NT2/D1 (cell line): ENCODE data around the gene ATP4B.
A peak's percentile ranks its signal among the peaks of the same experiment; 100 is the strongest.

Experiments
- DNase-seq: peaks from one replicate; pipeline ENCODE4 v3.0.0-alpha.2; 2011; ENCODE audit warnings: low read depth, low spot score
- H3K27me3 ChIP-seq: 2 replicates; pipeline ENCODE4 v1.6.0; 2011; ENCODE audit warnings: mild to moderate bottlenecking; ENCODE audit not compliant: insufficient read length, insufficient read depth
- H3K36me3 ChIP-seq: 2 replicates; pipeline ENCODE4 v1.6.1; 2011; ENCODE audit warnings: mild to moderate bottlenecking, low read length, mixed read lengths; ENCODE audit not compliant: insufficient read depth, insufficient read length
- H3K4me1 ChIP-seq: 2 replicates; pipeline ENCODE4 v1.5.1; 2011; ENCODE audit not compliant: insufficient read depth, insufficient read length
- H3K4me3 ChIP-seq: 2 replicates; pipeline ENCODE4 v1.5.1; 2011; ENCODE audit warnings: low read depth; ENCODE audit not compliant: insufficient read length
- H3K9ac ChIP-seq: 2 replicates; pipeline ENCODE4 v1.6.0; 2011; ENCODE audit warnings: low read depth; ENCODE audit not compliant: insufficient read length
- H3K9me3 ChIP-seq: 2 replicates; pipeline ENCODE4 v1.5.1; 2011; ENCODE audit warnings: mild to moderate bottlenecking, low read length; ENCODE audit not compliant: insufficient read depth
- SUZ12 ChIP-seq: IDR thresholded peaks from 2 replicates; pipeline ENCODE4 v1.6.1; 2011; ENCODE audit not compliant: insufficient read length, insufficient read depth; ENCODE audit errors: extremely low read depth
- YY1 ChIP-seq: IDR thresholded peaks from 2 replicates; pipeline ENCODE4 v1.6.1; 2011; ENCODE audit not compliant: insufficient read length, insufficient read depth
- ZNF274 ChIP-seq: IDR thresholded peaks from 2 replicates; pipeline ENCODE4 v1.6.1; 2011; ENCODE audit warnings: mild to moderate bottlenecking, low read depth, low read length

The ATP4B gene

GRCh38 chr13:113663934-113664333, 5.9 kb upstream of the ATP4B start:
- Histone ChIP-seq H3K27me3 (no peaks in the 10 kb centered on the region), H3K36me3 (no peaks in the 10 kb centered on the region), H3K4me1 (no peaks in the 10 kb centered on the region), H3K9ac (no peak overlapping the region), H3K4me3 (no peak overlapping the region), H3K9me3 (peaks cover 18% of the 10 kb centered on the region)
- TF ChIP-seq SUZ12 (no peak), ZNF274 (no peak), YY1 (no peak)
- DNase-seq, result no peak

- no peaks in the 10 kb centered on the region for H3K36me3 ChIP-seq
- no peaks in the 10 kb centered on the region for H3K4me1 ChIP-seq
- H3K9me3 ChIP-seq, result peaks cover 18% of the 10 kb centered on the region
- no peak overlapping the region for H3K4me3 ChIP-seq
- H3K9ac ChIP-seq, result no peak overlapping the region
- TF ChIP-seq ZNF274 (no peak), YY1 (no peak), SUZ12 (no peak)
- H3K27me3 ChIP-seq, result no peaks in the 10 kb centered on the region
- no peak for DNase-seq
Measured at GRCh38 chr13:113661509-113661908, 3.5 kb upstream of the ATP4B start.

GRCh38 chr13:113660066-113660465, 2.1 kb upstream of the ATP4B start:
- Histone ChIP-seq H3K9ac (no peak overlapping the region), H3K9me3 (peaks cover 18% of the 10 kb centered on the region), H3K4me1 (no peaks in the 10 kb centered on the region), H3K36me3 (no peaks in the 10 kb centered on the region), H3K27me3 (no peaks in the 10 kb centered on the region), H3K4me3 (no peak overlapping the region)
- DNase-seq, result no peak
- TF ChIP-seq YY1 (no peak), ZNF274 (no peak), SUZ12 (no peak)

GRCh38 chr13:113659337-113659736, 1.3 kb upstream of the ATP4B start:
- no peaks in the 10 kb centered on the region for H3K4me1 ChIP-seq
- peaks cover 18% of the 10 kb centered on the region for H3K9me3 ChIP-seq
- H3K27me3 ChIP-seq, result no peaks in the 10 kb centered on the region
- H3K4me3 ChIP-seq, result no peak overlapping the region
- H3K36me3 ChIP-seq, result no peaks in the 10 kb centered on the region
- H3K9ac ChIP-seq, result no peak overlapping the region
- TF ChIP-seq ZNF274 (no peak), SUZ12 (no peak), YY1 (no peak)
- no peak for DNase-seq

- no peaks in the 10 kb centered on the region for H3K4me1 ChIP-seq
- DNase-seq, result no peak
Measured at GRCh38 chr13:113658836-113659235, 838 bp upstream of the ATP4B start.

GRCh38 chr13:113656831-113657671, 947 bp downstream of the ATP4B start:
- no peak for DNase-seq
- Histone ChIP-seq H3K4me3 (no peak overlapping the region), H3K4me1 (peaks cover 9% of the 10 kb centered on the region), H3K9me3 (peaks cover 14% of the 10 kb centered on the region), H3K36me3 (no peaks in the 10 kb centered on the region), H3K27me3 (no peaks in the 10 kb centered on the region), H3K9ac (no peak overlapping the region)
- TF ChIP-seq YY1, result no peak
- TF ChIP-seq SUZ12, result no peak
- TF ChIP-seq ZNF274, result no peak

More at GRCh38 chr13:113658836-113659235, 838 bp upstream of the ATP4B start:
- H3K36me3 ChIP-seq, result no peaks in the 10 kb centered on the region
- no peak overlapping the region for H3K9ac ChIP-seq
- no peak overlapping the region for H3K4me3 ChIP-seq
- H3K27me3 ChIP-seq, result no peaks in the 10 kb centered on the region
- TF ChIP-seq SUZ12 (no peak), ZNF274 (no peak), YY1 (no peak)
- peaks cover 18% of the 10 kb centered on the region for H3K9me3 ChIP-seq

- Histone ChIP-seq H3K9ac (peak overlapping the region; percentile 36), H3K27me3 (no peaks in the 10 kb centered on the region)
- TF ChIP-seq YY1 (no peak), ZNF274 (no peak), SUZ12 (no peak)
Measured at GRCh38 chr13:113656003-113656588, 1.9 kb downstream of the ATP4B start.

More at GRCh38 chr13:113656003-113656588, 1.9 kb downstream of the ATP4B start:
- no peak for DNase-seq
- Histone ChIP-seq H3K4me3 (no peak overlapping the region), H3K9me3 (peaks cover 4% of the 10 kb centered on the region; the same call in 1 of the 2 replicates), H3K36me3 (no peaks in the 10 kb centered on the region), H3K4me1 (peaks cover 13% of the 10 kb centered on the region)
